NT2/D1 (cell line): Measurements from ENCODE around the gene TRMT61A.

ENCODE experiments used
- DNase-seq: peaks from one replicate; pipeline ENCODE4 v3.0.0-alpha.2; 2011; ENCODE audit warnings: low read depth, low spot score
- H3K27me3 ChIP-seq: 2 replicates; pipeline ENCODE4 v1.6.0; 2011; ENCODE audit warnings: mild to moderate bottlenecking; ENCODE audit not compliant: insufficient read length, insufficient read depth
- H3K36me3 ChIP-seq: 2 replicates; pipeline ENCODE4 v1.6.1; 2011; ENCODE audit warnings: mild to moderate bottlenecking, low read length, mixed read lengths; ENCODE audit not compliant: insufficient read depth, insufficient read length
- H3K4me1 ChIP-seq: 2 replicates; pipeline ENCODE4 v1.5.1; 2011; ENCODE audit not compliant: insufficient read depth, insufficient read length
- H3K4me3 ChIP-seq: 2 replicates; pipeline ENCODE4 v1.5.1; 2011; ENCODE audit warnings: low read depth; ENCODE audit not compliant: insufficient read length
- H3K9ac ChIP-seq: 2 replicates; pipeline ENCODE4 v1.6.0; 2011; ENCODE audit warnings: low read depth; ENCODE audit not compliant: insufficient read length
- H3K9me3 ChIP-seq: 2 replicates; pipeline ENCODE4 v1.5.1; 2011; ENCODE audit warnings: mild to moderate bottlenecking, low read length; ENCODE audit not compliant: insufficient read depth
- SUZ12 ChIP-seq: IDR thresholded peaks from 2 replicates; pipeline ENCODE4 v1.6.1; 2011; ENCODE audit not compliant: insufficient read length, insufficient read depth; ENCODE audit errors: extremely low read depth
- YY1 ChIP-seq: IDR thresholded peaks from 2 replicates; pipeline ENCODE4 v1.6.1; 2011; ENCODE audit not compliant: insufficient read length, insufficient read depth
- ZNF274 ChIP-seq: IDR thresholded peaks from 2 replicates; pipeline ENCODE4 v1.6.1; 2011; ENCODE audit warnings: mild to moderate bottlenecking, low read depth, low read length

Gene TRMT61A

DNA sequence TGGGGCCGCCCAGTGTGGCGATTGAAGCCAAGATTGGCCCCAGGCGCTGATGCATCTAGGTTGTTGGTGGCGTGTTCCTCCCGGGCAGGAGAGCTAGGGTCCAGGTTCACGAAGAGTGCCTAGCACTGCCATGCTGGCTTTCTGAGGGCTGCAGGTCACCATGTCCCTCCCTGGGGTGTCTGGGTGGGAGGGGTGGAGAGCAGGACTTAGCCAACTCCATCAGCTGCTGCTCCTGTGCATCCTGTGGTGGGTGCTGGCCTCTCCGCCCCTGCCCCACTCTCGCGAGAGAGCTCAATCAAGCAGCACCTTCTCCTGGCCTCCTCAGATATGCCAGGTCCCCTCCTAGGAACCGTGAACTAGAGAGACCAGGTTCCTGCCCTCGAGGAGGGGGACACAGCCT, 1.8 kb downstream of the TRMT61A start:
- Histone ChIP-seq H3K36me3 (peaks cover 52% of the 10 kb centered on the region), H3K9ac (no peak overlapping the region), H3K9me3 (no peaks in the 10 kb centered on the region), H3K4me3 (no peak overlapping the region), H3K27me3 (no peaks in the 10 kb centered on the region), H3K4me1 (peaks cover 16% of the 10 kb centered on the region)
- TF ChIP-seq YY1: no peak
- no peak for TF ChIP-seq SUZ12
- no peak for TF ChIP-seq ZNF274
- no peak for DNase-seq

DNA sequence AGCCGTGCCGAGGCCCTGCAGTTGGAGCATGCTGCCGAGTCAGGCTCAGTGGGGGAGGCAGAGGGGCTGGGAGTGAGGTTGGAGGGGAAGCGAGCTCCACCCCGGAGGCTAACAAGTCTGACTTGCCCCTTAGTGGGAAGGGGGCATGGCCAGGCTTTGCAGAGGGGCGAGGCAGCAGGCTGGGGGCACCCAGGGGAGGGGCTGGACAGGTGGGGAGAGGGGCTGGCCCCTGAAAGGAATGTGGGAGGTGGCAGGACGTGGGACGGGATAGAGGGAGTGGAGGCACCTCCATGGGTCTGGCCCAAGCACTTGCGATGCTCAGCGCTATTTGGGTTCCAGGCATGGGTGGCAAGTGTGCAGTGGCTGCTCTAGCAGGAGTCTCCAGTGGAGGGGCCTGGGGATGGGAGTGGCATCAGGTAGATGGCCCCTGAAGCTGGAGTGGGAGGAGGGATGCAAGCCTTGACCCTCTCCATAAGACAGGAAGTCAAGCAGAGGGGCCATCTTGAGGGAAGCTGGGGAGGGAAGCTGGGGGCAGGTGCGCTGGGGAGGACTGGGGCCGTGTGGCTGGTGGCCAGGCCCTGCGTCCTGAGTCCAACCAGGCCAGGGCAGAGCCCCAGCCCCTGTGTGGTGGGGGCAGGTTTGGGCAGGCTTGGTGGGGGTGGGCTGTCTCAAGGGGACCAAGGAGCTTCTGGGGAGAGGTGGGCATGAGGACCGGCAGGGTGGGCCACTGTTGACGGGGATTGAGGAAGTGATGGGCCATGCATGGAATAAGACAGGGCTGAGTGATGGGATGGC, 2.6 kb downstream of the TRMT61A start:
- Histone ChIP-seq H3K27me3 (no peaks in the 10 kb centered on the region), H3K4me3 (no peak overlapping the region), H3K4me1 (peaks cover 16% of the 10 kb centered on the region), H3K9me3 (no peaks in the 10 kb centered on the region), H3K36me3 (peaks cover 57% of the 10 kb centered on the region), H3K9ac (no peak overlapping the region)
- DNase-seq: no peak
- TF ChIP-seq YY1 (no peak), SUZ12 (no peak), ZNF274 (no peak)

DNA sequence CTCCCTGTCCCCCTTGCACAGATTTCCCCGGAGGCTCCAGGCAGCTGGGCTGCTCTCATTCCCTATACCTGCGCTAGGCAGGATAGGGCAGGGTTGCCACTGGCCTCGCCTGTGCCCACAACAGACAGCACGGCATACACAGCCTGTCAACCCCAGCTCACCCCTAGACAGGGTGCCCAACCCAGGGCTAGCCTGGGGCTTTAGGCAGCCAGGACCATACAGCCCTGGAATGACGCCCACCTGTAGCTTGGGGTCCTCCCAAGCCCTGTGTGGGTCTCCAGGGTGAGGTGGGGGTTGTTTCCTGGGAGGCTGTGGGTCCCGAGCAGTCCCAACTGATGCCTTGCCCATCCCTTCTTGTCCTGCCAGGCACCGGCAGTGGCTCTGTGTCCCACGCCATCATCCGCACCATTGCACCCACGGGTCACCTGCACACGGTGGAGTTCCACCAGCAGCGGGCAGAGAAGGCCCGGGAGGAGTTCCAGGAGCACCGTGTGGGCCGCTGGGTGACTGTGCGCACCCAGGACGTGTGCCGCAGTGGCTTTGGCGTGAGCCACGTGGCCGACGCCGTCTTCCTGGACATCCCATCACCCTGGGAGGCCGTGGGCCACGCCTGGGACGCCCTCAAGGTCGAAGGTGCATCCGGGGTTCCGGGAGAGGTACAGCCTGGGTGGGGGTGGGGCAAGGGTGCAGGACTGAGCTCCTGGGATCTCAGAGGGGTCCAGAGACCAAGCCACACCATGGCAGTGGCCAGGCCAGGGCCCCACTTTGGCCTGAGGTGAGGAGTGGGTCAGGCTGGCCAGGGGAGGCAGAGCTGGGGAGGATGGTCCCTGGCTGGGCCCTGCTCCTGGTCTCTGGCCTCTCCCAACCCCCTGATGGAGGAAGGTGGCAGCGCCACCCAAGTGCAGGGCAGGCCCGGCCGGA, 3.5 kb downstream of the TRMT61A start:
- Histone ChIP-seq H3K36me3 (peaks cover 59% of the 10 kb centered on the region), H3K9me3 (no peaks in the 10 kb centered on the region), H3K27me3 (no peaks in the 10 kb centered on the region), H3K4me3 (no peak overlapping the region), H3K4me1 (peaks cover 16% of the 10 kb centered on the region), H3K9ac (no peak overlapping the region)
- DNase-seq: no peak
- no peak for TF ChIP-seq YY1
- no peak for TF ChIP-seq ZNF274
- TF ChIP-seq SUZ12: no peak

DNA sequence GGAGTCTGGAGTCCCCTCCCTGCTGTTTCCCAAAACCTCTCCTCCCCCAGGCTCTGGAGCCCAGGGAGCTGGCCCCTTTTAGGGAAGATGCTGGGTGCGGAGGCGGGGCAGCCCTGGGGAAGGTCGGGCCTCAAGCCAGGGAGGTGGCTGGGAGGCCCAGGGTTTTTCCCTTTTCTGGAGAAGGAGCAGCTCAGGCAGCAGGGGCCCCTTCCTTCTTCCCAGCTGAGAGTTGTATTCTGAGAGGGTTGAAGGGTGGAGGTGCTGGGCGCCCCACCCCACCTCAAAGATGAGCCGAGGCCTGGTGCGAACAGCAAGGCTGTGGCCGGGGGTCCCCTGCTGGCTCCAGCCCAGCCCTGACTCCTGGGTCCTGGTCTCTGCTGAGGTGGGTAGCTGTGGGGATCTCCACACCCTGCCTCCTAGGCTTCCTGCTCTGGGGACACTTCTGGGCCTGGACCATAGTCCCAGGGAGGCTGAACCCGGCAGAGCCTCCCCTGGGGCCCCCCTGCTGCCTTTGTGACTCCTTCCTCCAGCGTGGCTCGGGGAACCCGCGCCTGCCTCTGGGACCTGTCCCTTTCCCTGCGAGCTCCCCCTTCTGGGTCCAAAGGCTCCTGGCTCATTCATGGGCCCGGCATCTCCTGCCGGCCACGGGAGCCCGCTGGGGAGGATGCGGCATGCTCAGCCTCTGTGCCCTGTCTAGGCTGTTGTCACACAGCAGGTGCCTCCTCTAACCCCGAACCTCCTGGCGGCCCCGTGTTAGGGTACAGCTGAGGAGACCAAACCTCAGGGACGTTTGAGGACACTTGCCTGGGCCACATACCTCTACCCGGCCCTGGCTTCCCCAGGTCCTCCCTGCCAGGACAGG, 4.4 kb downstream of the TRMT61A start:
- no peaks in the 10 kb centered on the region for H3K9me3 ChIP-seq
- DNase-seq: no peak
- peaks cover 9% of the 10 kb centered on the region for H3K4me1 ChIP-seq
- H3K9ac ChIP-seq: no peak overlapping the region
- TF ChIP-seq SUZ12 (no peak), YY1 (no peak), ZNF274 (no peak)
- no peaks in the 10 kb centered on the region for H3K27me3 ChIP-seq
- H3K36me3 ChIP-seq: peaks cover 63% of the 10 kb centered on the region
- H3K4me3 ChIP-seq: no peak overlapping the region

DNA sequence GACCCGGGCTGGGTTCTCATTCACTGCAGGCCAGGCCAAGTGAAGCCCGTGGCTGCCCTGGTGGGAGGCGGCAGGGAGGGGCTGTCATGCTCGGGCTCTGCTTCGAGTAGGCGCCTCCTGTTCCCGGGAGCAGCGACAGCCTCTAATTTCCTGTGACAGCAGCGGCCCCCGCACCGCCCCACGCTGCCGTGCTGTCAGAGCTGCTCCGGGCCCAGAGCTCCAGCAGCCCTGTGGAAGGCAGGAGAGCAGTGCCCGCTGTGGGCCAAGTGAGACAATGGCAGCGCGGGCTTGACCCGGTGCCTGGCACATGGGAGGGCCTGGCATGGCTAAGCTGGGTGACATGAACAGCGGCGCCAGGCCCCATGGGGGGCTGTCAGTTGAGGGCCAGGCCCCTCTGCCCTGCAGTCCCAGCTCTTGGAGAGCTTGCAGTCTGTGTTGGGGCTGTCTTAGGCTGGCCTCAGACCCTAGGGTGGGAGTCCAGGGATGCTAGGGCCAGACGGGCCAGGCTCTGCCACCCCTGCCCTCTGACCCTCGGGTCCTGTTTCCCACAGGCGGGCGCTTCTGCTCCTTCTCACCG, 5.1 kb downstream of the TRMT61A start:
- Histone ChIP-seq H3K4me1 (peaks cover 9% of the 10 kb centered on the region), H3K4me3 (no peak overlapping the region), H3K36me3 (peaks cover 63% of the 10 kb centered on the region), H3K9me3 (no peaks in the 10 kb centered on the region), H3K9ac (no peak overlapping the region), H3K27me3 (no peaks in the 10 kb centered on the region)
- no peak for TF ChIP-seq YY1
- TF ChIP-seq SUZ12: no peak
- no peak for TF ChIP-seq ZNF274
- DNase-seq: no peak

DNA sequence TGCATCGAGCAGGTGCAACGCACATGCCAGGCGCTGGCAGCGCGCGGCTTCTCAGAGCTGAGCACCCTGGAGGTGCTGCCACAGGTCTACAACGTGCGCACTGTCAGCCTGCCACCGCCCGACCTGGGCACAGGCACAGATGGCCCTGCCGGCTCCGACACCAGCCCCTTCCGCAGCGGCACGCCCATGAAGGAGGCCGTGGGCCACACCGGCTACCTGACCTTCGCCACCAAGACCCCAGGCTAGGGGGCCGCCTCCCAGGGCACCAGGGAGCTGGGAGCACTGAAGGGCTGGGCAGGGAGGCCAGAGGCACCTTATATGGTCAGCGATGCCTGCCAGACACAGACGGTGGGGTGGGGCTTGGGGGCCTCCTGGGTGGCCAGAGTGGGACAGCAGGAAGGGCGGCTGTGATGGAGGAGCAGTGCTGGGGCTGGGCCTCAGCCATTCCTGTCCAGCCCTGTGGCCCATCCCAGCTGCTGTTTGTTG, 5.6 kb downstream of the TRMT61A start:
- Histone ChIP-seq H3K9ac (no peak overlapping the region), H3K36me3 (peaks cover 63% of the 10 kb centered on the region), H3K4me1 (peaks cover 8% of the 10 kb centered on the region), H3K9me3 (no peaks in the 10 kb centered on the region), H3K4me3 (no peak overlapping the region), H3K27me3 (no peaks in the 10 kb centered on the region)
- no peak for DNase-seq
- TF ChIP-seq ZNF274 (no peak), YY1 (no peak), SUZ12 (no peak)
